HepG2 (cell line): Measurements from ENCODE around the gene TIMM10. TPM values are rescaled to one million over a fixed set of nuclear protein-coding genes. Genes with fewer than 3 reads are reported as not detected.
A peak's percentile ranks its signal among the peaks of the same experiment; 100 is the strongest.

Source experiments
- BCLAF1 ChIP-seq: fragments of 450-650 bp; IDR thresholded peaks from 2 replicates; pipeline ENCODE4 v1.6.1; 2017; ENCODE audit warnings: mild to moderate bottlenecking
- KAT8 ChIP-seq: IDR thresholded peaks from 2 replicates; pipeline ENCODE4 v1.6.1; 2016; ENCODE audit warnings: missing genetic modification reagents, missing compliant biosample characterization
- KLF13 ChIP-seq: sonication (generic); formaldehyde crosslinking; IDR thresholded peaks from 2 replicates; pipeline ENCODE4 v1.4.0; 2020; ENCODE audit warnings: mild to moderate bottlenecking, missing genetic modification reagents
- KLF16 ChIP-seq, 2 experiments: sonication (generic) in 1 of 2; formaldehyde crosslinking in 1 of 2; IDR thresholded peaks; 2 replicates each; pipeline versions ENCODE4 v1.6.1 to v1.8.0; 2016 to 2023; ENCODE audit warnings: missing genetic modification reagents in 2 of 2, missing compliant biosample characterization in 1 of 2
- MNT ChIP-seq: fragments of 450-650 bp; IDR thresholded peaks from 2 replicates; pipeline ENCODE4 v1.6.1; 2016
- POGZ ChIP-seq: sonication (generic); formaldehyde crosslinking; IDR thresholded peaks from 2 replicates; pipeline ENCODE4 v1.4.0; 2020; ENCODE audit warnings: mild to moderate bottlenecking, missing genetic modification reagents
- STAT5B ChIP-seq: sonication (generic); formaldehyde crosslinking; IDR thresholded peaks from 2 replicates; pipeline ENCODE4 v1.4.0; 2020; ENCODE audit warnings: missing genetic modification reagents
- ZNF282 ChIP-seq: fragments of 450-650 bp; IDR thresholded peaks from 2 replicates; pipeline ENCODE4 v1.6.1; 2018; ENCODE audit not compliant: partially characterized antibody
- ZNF552 ChIP-seq: sonication (generic); formaldehyde crosslinking; IDR thresholded peaks from 2 replicates; pipeline ENCODE4 v1.9.0; 2022; ENCODE audit warnings: missing genetic modification reagents, mild to moderate bottlenecking, borderline replicate concordance
- ZNF580 ChIP-seq: IDR thresholded peaks from 2 replicates; pipeline ENCODE4 v1.6.1; 2016; ENCODE audit warnings: low read depth, borderline replicate concordance
- ZNF788 ChIP-seq: sonication (generic); formaldehyde crosslinking; IDR thresholded peaks from 2 replicates; pipeline ENCODE4 v1.5.0; 2020; ENCODE audit warnings: mild to moderate bottlenecking, missing genetic modification reagents, borderline replicate concordance
- ZXDC ChIP-seq: sonication (generic); formaldehyde crosslinking; IDR thresholded peaks from 2 replicates; pipeline ENCODE4 v1.5.0; 2020; ENCODE audit warnings: mild to moderate bottlenecking, missing genetic modification reagents
- polyA plus RNA-seq, 8 experiments: library from polyadenylated mRNA; depleted of rRNA in 3 of 8; stranded (reverse) in 7 of 8; unstranded in 1 of 8; fragments of >200 nt; fragmentation: Illumina TruSeq in 4 of 8; extraction: Trizol in 4 of 8; gene quantifications; 2 replicates each; pipeline versions ENCODE4 v1.2.1 to v1.2.3, GENCODE V29; 2011 to 2016; ENCODE audit warnings: low read depth in 4 of 8, missing spikeins in 1 of 8, mixed read lengths in 1 of 8; ENCODE audit not compliant: insufficient read depth in 1 of 8
- total RNA-seq, 5 experiments: library from RNA; depleted of rRNA; stranded (reverse); fragments of >200 nt; fragmentation: Illumina TruSeq; extraction: Trizol; gene quantifications; 2 replicates each; pipeline ENCODE4 v1.2.3, GENCODE V29; 2016; ENCODE audit warnings: low read depth in 1 of 5
- TF ChIP-seq, protein P1 (sequence below): sonication (generic); formaldehyde crosslinking; IDR thresholded peaks from 2 replicates; pipeline ENCODE4 v1.5.0; 2020; ENCODE audit warnings: mild to moderate bottlenecking, missing genetic modification reagents, borderline replicate concordance
- TF ChIP-seq, protein P2 (sequence below): sonication (generic); formaldehyde crosslinking; IDR thresholded peaks from 2 replicates; pipeline ENCODE4 v1.4.0; 2020; ENCODE audit warnings: missing genetic modification reagents, borderline replicate concordance

The TIMM10 gene
- total and polyA plus RNA-seq, 2 of the 13 experiments (the other 11 are each of a cell fraction or from before 2014, with no cell fraction given) = 67.8 to 82.2 TPM

GRCh38 chr11:57527056-57527631 lies 3.4 kb downstream of the TIMM10 start (continued):
- TF ChIP-seq KLF13 (no peak), BCLAF1 (no peak), KAT8 (CRISPR knock-in tag) (0 out of 2 replicates have a peak, but pooled peaks have one; percentile 42), ZXDC (no peak), POGZ (CRISPR knock-in tag) (no peak), ZNF580 (CRISPR knock-in tag) (no peak; the same call in 1 of the 2 replicates), ZNF788 (CRISPR knock-in tag) (no peak), STAT5B (CRISPR knock-in tag) (no peak), ZNF552 (CRISPR knock-in tag) (no peak), MNT (no peak), KLF16 (CRISPR knock-in tag; IDR thresholded peaks at IDR 0.05) (peak in 1 of 2 experiments; percentile 35; a peak in 1 of 4 replicates), ZNF282 (no peak)
- TF ChIP-seq, protein P1, sequence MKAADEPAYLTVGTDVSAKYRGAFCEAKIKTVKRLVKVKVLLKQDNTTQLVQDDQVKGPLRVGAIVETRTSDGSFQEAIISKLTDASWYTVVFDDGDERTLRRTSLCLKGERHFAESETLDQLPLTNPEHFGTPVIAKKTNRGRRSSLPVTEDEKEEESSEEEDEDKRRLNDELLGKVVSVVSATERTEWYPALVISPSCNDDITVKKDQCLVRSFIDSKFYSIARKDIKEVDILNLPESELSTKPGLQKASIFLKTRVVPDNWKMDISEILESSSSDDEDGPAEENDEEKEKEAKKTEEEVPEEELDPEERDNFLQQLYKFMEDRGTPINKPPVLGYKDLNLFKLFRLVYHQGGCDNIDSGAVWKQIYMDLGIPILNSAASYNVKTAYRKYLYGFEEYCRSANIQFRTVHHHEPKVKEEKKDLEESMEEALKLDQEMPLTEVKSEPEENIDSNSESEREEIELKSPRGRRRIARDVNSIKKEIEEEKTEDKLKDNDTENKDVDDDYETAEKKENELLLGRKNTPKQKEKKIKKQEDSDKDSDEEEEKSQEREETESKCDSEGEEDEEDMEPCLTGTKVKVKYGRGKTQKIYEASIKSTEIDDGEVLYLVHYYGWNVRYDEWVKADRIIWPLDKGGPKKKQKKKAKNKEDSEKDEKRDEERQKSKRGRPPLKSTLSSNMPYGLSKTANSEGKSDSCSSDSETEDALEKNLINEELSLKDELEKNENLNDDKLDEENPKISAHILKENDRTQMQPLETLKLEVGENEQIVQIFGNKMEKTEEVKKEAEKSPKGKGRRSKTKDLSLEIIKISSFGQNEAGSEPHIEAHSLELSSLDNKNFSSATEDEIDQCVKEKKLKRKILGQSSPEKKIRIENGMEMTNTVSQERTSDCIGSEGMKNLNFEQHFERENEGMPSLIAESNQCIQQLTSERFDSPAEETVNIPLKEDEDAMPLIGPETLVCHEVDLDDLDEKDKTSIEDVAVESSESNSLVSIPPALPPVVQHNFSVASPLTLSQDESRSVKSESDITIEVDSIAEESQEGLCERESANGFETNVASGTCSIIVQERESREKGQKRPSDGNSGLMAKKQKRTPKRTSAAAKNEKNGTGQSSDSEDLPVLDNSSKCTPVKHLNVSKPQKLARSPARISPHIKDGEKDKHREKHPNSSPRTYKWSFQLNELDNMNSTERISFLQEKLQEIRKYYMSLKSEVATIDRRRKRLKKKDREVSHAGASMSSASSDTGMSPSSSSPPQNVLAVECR = no peak; the same call in 1 of the 2 replicates
- TF ChIP-seq, protein P2, sequence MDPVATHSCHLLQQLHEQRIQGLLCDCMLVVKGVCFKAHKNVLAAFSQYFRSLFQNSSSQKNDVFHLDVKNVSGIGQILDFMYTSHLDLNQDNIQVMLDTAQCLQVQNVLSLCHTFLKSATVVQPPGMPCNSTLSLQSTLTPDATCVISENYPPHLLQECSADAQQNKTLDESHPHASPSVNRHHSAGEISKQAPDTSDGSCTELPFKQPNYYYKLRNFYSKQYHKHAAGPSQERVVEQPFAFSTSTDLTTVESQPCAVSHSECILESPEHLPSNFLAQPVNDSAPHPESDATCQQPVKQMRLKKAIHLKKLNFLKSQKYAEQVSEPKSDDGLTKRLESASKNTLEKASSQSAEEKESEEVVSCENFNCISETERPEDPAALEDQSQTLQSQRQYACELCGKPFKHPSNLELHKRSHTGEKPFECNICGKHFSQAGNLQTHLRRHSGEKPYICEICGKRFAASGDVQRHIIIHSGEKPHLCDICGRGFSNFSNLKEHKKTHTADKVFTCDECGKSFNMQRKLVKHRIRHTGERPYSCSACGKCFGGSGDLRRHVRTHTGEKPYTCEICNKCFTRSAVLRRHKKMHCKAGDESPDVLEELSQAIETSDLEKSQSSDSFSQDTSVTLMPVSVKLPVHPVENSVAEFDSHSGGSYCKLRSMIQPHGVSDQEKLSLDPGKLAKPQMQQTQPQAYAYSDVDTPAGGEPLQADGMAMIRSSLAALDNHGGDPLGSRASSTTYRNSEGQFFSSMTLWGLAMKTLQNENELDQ = no peak
